ENCODE data around the gene IKZF3.

Gene IKZF3

DNA sequence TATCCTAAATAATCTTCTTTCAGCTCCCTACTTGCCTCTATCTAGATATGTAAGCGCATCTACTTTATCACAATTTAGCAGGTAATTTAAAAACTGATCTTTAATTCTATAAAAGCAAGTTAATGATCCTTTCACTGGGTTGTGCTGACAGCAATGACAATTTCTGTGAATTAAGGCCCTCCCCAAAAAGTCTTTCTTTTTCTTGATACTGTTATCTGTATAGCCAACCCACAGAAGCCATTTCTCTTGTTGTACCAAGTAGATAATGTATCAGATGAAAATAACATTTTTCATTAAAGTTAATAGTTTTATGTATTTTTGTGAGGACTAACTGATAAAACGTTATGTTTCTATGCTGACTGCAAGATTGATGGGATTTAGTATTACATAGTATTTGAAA, 7.7 kb upstream of the IKZF3 start:
- TF ChIP-seq, protein P1, sequence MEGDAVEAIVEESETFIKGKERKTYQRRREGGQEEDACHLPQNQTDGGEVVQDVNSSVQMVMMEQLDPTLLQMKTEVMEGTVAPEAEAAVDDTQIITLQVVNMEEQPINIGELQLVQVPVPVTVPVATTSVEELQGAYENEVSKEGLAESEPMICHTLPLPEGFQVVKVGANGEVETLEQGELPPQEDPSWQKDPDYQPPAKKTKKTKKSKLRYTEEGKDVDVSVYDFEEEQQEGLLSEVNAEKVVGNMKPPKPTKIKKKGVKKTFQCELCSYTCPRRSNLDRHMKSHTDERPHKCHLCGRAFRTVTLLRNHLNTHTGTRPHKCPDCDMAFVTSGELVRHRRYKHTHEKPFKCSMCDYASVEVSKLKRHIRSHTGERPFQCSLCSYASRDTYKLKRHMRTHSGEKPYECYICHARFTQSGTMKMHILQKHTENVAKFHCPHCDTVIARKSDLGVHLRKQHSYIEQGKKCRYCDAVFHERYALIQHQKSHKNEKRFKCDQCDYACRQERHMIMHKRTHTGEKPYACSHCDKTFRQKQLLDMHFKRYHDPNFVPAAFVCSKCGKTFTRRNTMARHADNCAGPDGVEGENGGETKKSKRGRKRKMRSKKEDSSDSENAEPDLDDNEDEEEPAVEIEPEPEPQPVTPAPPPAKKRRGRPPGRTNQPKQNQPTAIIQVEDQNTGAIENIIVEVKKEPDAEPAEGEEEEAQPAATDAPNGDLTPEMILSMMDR (IDR thresholded peaks at IDR 0.05; ENCODE audit: low read depth, low read length), result no peak
- DNase-seq, result no peak
- H3K36me3 ChIP-seq, result no peaks in the 10 kb centered on the region
- no peaks in the 10 kb centered on the region for H3K9me3 ChIP-seq (ENCODE audit: severe bottlenecking)
- H3K27ac ChIP-seq, result no peak overlapping the region
- no peak overlapping the region for H3K4me3 ChIP-seq (ENCODE audit: low read depth, low read length)
- no peaks in the 10 kb centered on the region for H3K27me3 ChIP-seq (ENCODE audit: insufficient read depth, low read depth, severe bottlenecking)

DNA sequence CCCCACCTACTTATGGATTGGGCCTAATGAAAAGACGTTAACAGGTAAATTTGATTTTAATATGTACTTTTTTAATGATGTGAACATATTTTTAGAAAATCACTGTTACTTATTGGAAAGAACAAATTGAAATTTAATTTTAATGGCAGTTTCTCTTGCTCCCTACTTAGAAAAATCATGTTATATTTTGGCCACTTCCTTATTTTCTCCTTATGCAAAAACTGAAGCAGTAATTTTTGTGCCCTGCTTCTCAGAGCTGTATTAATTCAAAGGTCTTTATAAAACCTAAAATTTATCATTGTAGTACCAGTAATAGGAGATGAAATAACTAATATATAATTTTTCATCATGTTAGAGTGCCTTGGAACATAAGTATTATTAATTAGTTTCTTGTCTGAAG, 6.7 kb upstream of the IKZF3 start:
- Histone ChIP-seq H3K9me3 (ENCODE audit: severe bottlenecking) (no peaks in the 10 kb centered on the region), H3K4me3 (ENCODE audit: low read depth, low read length) (no peak overlapping the region), H3K27ac (no peak overlapping the region), H3K36me3 (no peaks in the 10 kb centered on the region), H3K27me3 (ENCODE audit: insufficient read depth, low read depth, severe bottlenecking) (peaks cover 2% of the 10 kb centered on the region)
- TF ChIP-seq, protein P1 (IDR thresholded peaks at IDR 0.05; ENCODE audit: low read depth, low read length), result no peak
- DNase-seq, result no peak

DNA sequence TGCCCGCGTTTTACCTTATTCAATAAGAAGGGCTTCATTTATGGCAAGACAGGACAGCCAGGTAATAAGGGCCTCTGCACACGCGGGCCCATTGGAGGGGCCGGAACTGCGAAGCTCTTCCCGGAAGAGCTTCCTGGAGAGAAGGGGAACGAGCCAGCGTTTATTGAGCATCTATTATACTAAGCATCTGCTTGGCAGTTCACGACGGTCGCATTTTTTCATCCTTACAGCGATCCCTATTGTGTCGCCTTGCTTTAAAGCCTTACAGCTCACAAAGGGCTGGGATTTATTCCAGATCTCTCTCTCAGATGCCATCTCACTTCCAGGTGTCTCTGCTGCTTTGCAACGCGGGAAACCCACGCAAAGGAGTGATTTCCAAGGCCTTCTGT, 4.4 kb upstream of the IKZF3 start:
- Histone ChIP-seq H3K4me3 (ENCODE audit: low read depth, low read length) (no peak overlapping the region), H3K36me3 (no peaks in the 10 kb centered on the region), H3K27ac (no peak overlapping the region), H3K9me3 (ENCODE audit: severe bottlenecking) (peaks cover 5% of the 10 kb centered on the region), H3K27me3 (ENCODE audit: insufficient read depth, low read depth, severe bottlenecking) (peaks cover 16% of the 10 kb centered on the region)
- TF ChIP-seq, protein P1 (IDR thresholded peaks at IDR 0.05; ENCODE audit: low read depth, low read length), result no peak
- no peak for DNase-seq

DNA sequence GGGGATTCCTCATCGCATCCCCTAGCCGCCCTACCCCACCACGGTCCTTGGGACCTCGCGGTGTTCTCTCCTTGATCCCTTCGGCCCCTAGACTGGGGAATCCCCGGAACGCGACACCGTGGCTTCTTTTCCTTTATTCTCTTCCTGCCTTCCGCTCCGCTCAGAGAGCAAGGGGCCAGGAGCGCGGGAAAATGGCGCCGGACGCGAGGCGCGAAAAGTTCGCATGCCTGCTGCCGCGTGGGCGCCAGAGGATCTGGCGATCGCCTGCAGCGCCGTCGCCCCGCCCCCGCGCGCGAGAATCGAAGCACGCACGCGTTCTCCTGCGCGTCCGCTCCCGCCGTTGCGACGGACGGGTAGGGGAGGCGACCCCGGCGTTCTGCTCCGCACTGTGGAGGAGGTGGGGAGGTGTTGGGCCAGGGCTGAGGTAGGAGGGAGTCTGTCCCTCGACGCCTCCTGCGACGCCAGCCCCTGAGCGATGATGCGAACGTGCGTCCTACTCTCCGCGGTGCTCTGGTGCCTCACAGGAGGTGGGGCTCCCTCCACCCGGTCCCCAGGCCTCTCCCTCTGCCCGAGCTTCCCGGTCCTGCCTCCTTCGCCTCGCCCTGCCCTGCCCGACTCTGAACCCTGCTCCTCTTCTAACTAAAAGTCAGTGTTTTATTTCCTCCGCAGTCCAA, 3.9 kb upstream of the IKZF3 start, which contains the start of gene ZPBP2:
Gene ZPBP2, plus strand, starts transcription at position 323 of the 674 bp plus-strand sequence. Its CDS starts 153 bp downstream, at position 476.
- TF ChIP-seq, protein P1 (IDR thresholded peaks at IDR 0.05; ENCODE audit: low read depth, low read length), result no peak
- H3K27me3 ChIP-seq (ENCODE audit: insufficient read depth, low read depth, severe bottlenecking), result peaks cover 20% of the 10 kb centered on the region
- no peak for DNase-seq
- no peak within 1 kb of the TSS for H3K27ac ChIP-seq
- H3K4me3 ChIP-seq (ENCODE audit: low read depth, low read length), result no peak within 1 kb of the TSS
- H3K36me3 ChIP-seq, result no peaks in the 10 kb centered on the region
- peaks cover 9% of the 10 kb centered on the region for H3K9me3 ChIP-seq (ENCODE audit: severe bottlenecking)

DNA sequence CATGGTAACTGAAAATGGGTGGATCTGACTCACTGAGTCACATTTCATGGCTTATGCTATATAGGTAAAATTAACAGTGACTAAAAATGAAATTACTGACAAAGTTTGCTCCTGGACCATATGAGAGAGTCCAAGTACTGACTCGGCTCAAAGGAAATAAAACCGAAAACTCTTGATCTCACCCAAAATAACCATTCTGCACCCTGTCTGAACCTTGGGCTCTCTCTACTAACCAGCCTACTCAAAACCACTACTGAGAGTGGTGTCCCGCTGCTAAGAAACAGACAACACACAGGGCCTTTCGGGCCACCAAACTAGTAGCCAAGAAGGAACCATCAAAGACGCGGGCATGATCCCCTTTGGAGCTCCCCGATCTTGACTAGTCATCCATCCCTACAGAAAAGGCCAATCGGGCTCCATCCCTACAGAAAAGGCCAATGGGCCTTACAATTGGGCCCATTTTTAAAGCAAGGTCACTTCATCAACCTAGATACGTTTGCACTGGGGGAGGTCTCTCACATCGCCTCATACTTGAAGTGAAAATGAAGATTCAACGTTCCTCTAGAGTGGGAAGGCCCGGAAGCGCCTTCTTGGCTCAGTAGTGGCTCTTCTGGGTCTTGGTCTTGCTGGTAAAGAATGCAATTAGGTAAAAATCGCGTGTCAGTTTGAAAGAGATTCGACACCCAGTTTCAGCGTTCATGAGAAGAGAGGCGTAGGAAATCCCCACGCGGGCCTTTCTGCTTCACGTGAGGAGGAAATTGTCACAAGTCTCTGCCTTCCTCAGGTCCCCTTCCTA, 3.2 kb upstream of the IKZF3 start:
- peaks cover 20% of the 10 kb centered on the region for H3K27me3 ChIP-seq (ENCODE audit: insufficient read depth, low read depth, severe bottlenecking)

More for the DNA sequence above, 3.2 kb upstream of the IKZF3 start:
- Histone ChIP-seq H3K9me3 (ENCODE audit: severe bottlenecking) (peaks cover 9% of the 10 kb centered on the region), H3K27ac (no peak overlapping the region), H3K4me3 (ENCODE audit: low read depth, low read length) (no peak overlapping the region), H3K36me3 (no peaks in the 10 kb centered on the region)
- no peak for DNase-seq
- TF ChIP-seq, protein P1 (IDR thresholded peaks at IDR 0.05; ENCODE audit: low read depth, low read length), result no peak
